HepG2 (cell line): Measurements from ENCODE around the gene ELF1. TPM values are rescaled to one million over a fixed set of nuclear protein-coding genes. Genes with fewer than 3 reads are reported as not detected.

Experiments
- AHR ChIP-seq: IDR thresholded peaks from 2 replicates; pipeline ENCODE4 v1.6.1; 2018; ENCODE audit warnings: missing genetic modification reagents, missing compliant biosample characterization
- BCL6 ChIP-seq: IDR thresholded peaks from 2 replicates; pipeline ENCODE4 v1.6.1; 2016; ENCODE audit warnings: missing genetic modification reagents, missing compliant biosample characterization
- FOXM1 ChIP-seq: sonication (generic); formaldehyde crosslinking; IDR thresholded peaks from 2 replicates; pipeline ENCODE4 v1.5.0; 2020; ENCODE audit warnings: missing genetic modification reagents
- GPN1 ChIP-seq: sonication (generic); formaldehyde crosslinking; IDR thresholded peaks from 2 replicates; pipeline ENCODE4 v1.5.1; 2020; ENCODE audit warnings: missing genetic modification reagents, borderline replicate concordance
- HMGA1 ChIP-seq: sonication (generic); formaldehyde crosslinking; conservative IDR thresholded peaks from 2 replicates; pipeline ENCODE4 v1.4.0; 2020; ENCODE audit warnings: missing genetic modification reagents
- HOXD1 ChIP-seq: sonication (generic); formaldehyde crosslinking; IDR thresholded peaks from 2 replicates; pipeline ENCODE4 v1.5.0; 2020; ENCODE audit warnings: missing genetic modification reagents
- IRF2 ChIP-seq: IDR thresholded peaks from 2 replicates; pipeline ENCODE4 v1.6.1; 2018; ENCODE audit warnings: missing genetic modification reagents, missing compliant biosample characterization
- KAT8 ChIP-seq: IDR thresholded peaks from 2 replicates; pipeline ENCODE4 v1.6.1; 2016; ENCODE audit warnings: missing genetic modification reagents, missing compliant biosample characterization
- KDM6A ChIP-seq: IDR thresholded peaks from 2 replicates; pipeline ENCODE4 v1.6.1; 2016; ENCODE audit warnings: low read depth
- MBNL3 ChIP-seq: fragments of 250-450 bp; sonication (Bioruptor Pico); conservative IDR thresholded peaks from 2 replicates; pipeline ENCODE4 v1.8.0; 2022; ENCODE audit warnings: mild to moderate bottlenecking, inconsistent platforms
- MIER2 ChIP-seq: IDR thresholded peaks from 2 replicates; pipeline ENCODE4 v1.6.1; 2016; ENCODE audit warnings: missing biosample characterization, missing genetic modification reagents
- MIER3 ChIP-seq: IDR thresholded peaks from 2 replicates; pipeline ENCODE4 v1.6.1; 2016; ENCODE audit warnings: missing compliant biosample characterization, borderline replicate concordance
- MXD4 ChIP-seq: IDR thresholded peaks from 2 replicates; pipeline ENCODE4 v1.6.1; 2016; ENCODE audit warnings: mild to moderate bottlenecking, missing biosample characterization, missing genetic modification reagents
- NR2F6 ChIP-seq, 2 experiments: IDR thresholded peaks; 2 replicates each; pipeline ENCODE4 v1.6.1; 2016; ENCODE audit warnings: antibody characterized with exemption in 1 of 2, mild to moderate bottlenecking in 1 of 2
- PHF5A ChIP-seq: IDR thresholded peaks from one replicate; pipeline ENCODE4 v1.6.1; 2018; ENCODE audit warnings: low read depth, missing genetic modification reagents; ENCODE audit not compliant: unreplicated experiment
- RAD21 ChIP-seq: fragments of 450-650 bp; formaldehyde crosslinking; IDR thresholded peaks from 2 replicates; pipeline ENCODE4 v1.5.0; 2020; ENCODE audit warnings: mild to moderate bottlenecking
- RFX5 ChIP-seq: IDR thresholded peaks from 2 replicates; pipeline ENCODE4 v1.6.1; 2011; ENCODE audit warnings: low read depth, low read length, improper control_type of control experiment
- RXRA ChIP-seq: sonication (generic); formaldehyde crosslinking; IDR thresholded peaks from 2 replicates; pipeline ENCODE4 v1.5.1; 2020; ENCODE audit warnings: missing genetic modification reagents
- SP5 ChIP-seq: IDR thresholded peaks from 2 replicates; pipeline ENCODE4 v1.6.1; 2016; ENCODE audit warnings: low read depth, borderline replicate concordance
- SRSF9 ChIP-seq: fragments of 200-400 bp; formaldehyde crosslinking; IDR thresholded peaks from 2 replicates; pipeline ENCODE4 v1.6.1; 2018; ENCODE audit warnings: borderline replicate concordance, mild to moderate bottlenecking, low read depth, low read length; ENCODE audit not compliant: insufficient read depth, poor library complexity, severe bottlenecking
- ZBTB1 ChIP-seq: sonication (generic); formaldehyde crosslinking; IDR thresholded peaks from 2 replicates; pipeline ENCODE4 v1.4.0; 2020; ENCODE audit warnings: missing genetic modification reagents, borderline replicate concordance
- ZBTB3 ChIP-seq: sonication (generic); formaldehyde crosslinking; IDR thresholded peaks from 2 replicates; pipeline ENCODE4 v1.4.0; 2020; ENCODE audit warnings: low read depth, mild to moderate bottlenecking, moderate library complexity, missing genetic modification reagents, borderline replicate concordance
- ZFP36L2 ChIP-seq: sonication (generic); formaldehyde crosslinking; IDR thresholded peaks from 2 replicates; pipeline ENCODE4 v1.4.0; 2020; ENCODE audit warnings: missing genetic modification reagents
- ZNF160 ChIP-seq: sonication (generic); formaldehyde crosslinking; IDR thresholded peaks from 2 replicates; pipeline ENCODE4 v1.8.0; 2022; ENCODE audit warnings: mild to moderate bottlenecking, inconsistent platforms, missing genetic modification reagents
- ZNF331 ChIP-seq: sonication (generic); formaldehyde crosslinking; IDR thresholded peaks from 2 replicates; pipeline ENCODE4 v1.4.0; 2020; ENCODE audit warnings: missing genetic modification reagents
- polyA plus RNA-seq, 8 experiments: library from polyadenylated mRNA; depleted of rRNA in 3 of 8; stranded (reverse) in 7 of 8; unstranded in 1 of 8; fragments of >200 nt; fragmentation: Illumina TruSeq in 4 of 8; extraction: Trizol in 4 of 8; gene quantifications; 2 replicates each; pipeline versions ENCODE4 v1.2.1 to v1.2.3, GENCODE V29; 2011 to 2016; ENCODE audit warnings: low read depth in 4 of 8, missing spikeins in 1 of 8, mixed read lengths in 1 of 8; ENCODE audit not compliant: insufficient read depth in 1 of 8
- total RNA-seq, 5 experiments: library from RNA; depleted of rRNA; stranded (reverse); fragments of >200 nt; fragmentation: Illumina TruSeq; extraction: Trizol; gene quantifications; 2 replicates each; pipeline ENCODE4 v1.2.3, GENCODE V29; 2016; ENCODE audit warnings: low read depth in 1 of 5
- TF ChIP-seq, protein P1 (sequence below): sonication (generic); formaldehyde crosslinking; IDR thresholded peaks from 2 replicates; pipeline ENCODE4 v1.8.1; 2023; ENCODE audit warnings: mild to moderate bottlenecking, missing genetic modification reagents
- TF ChIP-seq, protein P2 (sequence below): IDR thresholded peaks from 2 replicates; pipeline ENCODE4 v1.6.1; 2016; ENCODE audit warnings: missing compliant biosample characterization, missing genetic modification reagents, borderline replicate concordance
- TF ChIP-seq, protein P3 (sequence below): sonication (generic); formaldehyde crosslinking; IDR thresholded peaks from 2 replicates; pipeline ENCODE4 v1.5.0; 2020; ENCODE audit warnings: mild to moderate bottlenecking, missing genetic modification reagents

ELF1 gene
- total and polyA plus RNA-seq, 2 of the 13 experiments (the other 11 are each of a cell fraction or from before 2014, with no cell fraction given), result 24.6 to 71.5 TPM

DNA sequence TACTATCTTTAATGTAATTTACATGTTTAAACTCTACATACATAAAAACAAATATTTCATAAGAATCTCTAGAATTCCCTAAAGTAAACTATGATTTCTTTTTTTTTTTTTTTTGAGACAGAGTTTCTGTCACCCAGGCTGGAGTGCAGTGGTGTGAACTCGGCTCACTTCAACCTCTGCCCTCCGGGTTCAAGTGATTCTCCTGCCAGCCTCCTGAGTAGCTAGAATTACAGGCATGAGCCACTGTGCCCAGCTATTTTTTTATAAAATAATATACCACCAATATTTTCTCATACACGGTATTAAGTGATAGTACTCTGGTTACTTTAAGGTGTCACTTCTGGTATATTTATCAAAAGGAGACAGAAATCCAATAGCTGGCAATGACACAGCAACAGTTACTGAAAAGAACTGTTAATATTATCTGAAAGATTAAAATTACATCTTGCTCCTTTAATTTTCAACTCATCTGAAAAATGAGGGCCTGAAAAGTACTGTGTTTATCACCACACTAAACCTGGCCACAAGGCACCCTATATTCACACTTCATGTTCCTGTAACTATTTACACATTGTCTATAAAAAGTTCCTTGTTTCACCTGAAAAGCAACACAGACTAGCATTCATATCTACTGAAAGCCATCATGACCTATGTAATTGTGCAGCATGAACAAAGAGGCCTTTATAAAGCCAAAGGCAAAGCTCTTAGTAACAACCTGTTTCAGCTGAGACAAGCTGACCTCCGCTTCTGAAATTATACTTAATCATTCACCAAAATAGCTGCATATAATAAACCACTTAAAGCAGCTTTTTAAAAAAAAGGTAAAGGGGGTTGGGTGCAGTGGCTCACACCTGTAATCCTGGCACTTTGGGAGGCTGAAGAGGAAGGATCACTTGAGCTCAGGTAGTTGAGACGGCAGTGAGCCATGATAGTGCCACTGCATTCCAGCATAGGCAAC, 123.6 kb downstream of the ELF1 start (continued):
- TF ChIP-seq MXD4 (no peak), AHR (CRISPR knock-in tag) (no peak), BCL6 (CRISPR knock-in tag) (peak; percentile 73), NR2F6 (IDR thresholded peaks at IDR 0.05) (peak; percentile 45), NR2F6 (CRISPR knock-in tag; IDR thresholded peaks at IDR 0.05) (peak; percentile 53), MIER3 (CRISPR knock-in tag) (no peak), GPN1 (CRISPR knock-in tag) (no peak), KDM6A (no peak), ZNF160 (CRISPR knock-in tag) (no peak), ZFP36L2 (CRISPR knock-in tag) (no peak), HOXD1 (CRISPR knock-in tag) (no peak), RXRA (no peak), MBNL3 (CRISPR knock-in tag) (no peak), ZNF331 (CRISPR knock-in tag) (no peak), RFX5 (no peak), ZBTB3 (CRISPR knock-in tag) (no peak), RAD21 (no peak), SP5 (no peak), PHF5A (CRISPR knock-in tag) (no peak), SRSF9 (no peak), IRF2 (no peak), FOXM1 (CRISPR knock-in tag) (no peak), MIER2 (CRISPR knock-in tag) (no peak), KAT8 (CRISPR knock-in tag) (no peak), ZBTB1 (CRISPR knock-in tag) (no peak), HMGA1 (CRISPR knock-in tag) (no peak)
- TF ChIP-seq, protein P1, sequence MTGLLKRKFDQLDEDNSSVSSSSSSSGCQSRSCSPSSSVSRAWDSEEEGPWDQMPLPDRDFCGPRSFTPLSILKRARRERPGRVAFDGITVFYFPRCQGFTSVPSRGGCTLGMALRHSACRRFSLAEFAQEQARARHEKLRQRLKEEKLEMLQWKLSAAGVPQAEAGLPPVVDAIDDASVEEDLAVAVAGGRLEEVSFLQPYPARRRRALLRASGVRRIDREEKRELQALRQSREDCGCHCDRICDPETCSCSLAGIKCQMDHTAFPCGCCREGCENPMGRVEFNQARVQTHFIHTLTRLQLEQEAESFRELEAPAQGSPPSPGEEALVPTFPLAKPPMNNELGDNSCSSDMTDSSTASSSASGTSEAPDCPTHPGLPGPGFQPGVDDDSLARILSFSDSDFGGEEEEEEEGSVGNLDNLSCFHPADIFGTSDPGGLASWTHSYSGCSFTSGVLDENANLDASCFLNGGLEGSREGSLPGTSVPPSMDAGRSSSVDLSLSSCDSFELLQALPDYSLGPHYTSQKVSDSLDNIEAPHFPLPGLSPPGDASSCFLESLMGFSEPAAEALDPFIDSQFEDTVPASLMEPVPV (CRISPR knock-in tag), result no peak
- TF ChIP-seq, protein P2, sequence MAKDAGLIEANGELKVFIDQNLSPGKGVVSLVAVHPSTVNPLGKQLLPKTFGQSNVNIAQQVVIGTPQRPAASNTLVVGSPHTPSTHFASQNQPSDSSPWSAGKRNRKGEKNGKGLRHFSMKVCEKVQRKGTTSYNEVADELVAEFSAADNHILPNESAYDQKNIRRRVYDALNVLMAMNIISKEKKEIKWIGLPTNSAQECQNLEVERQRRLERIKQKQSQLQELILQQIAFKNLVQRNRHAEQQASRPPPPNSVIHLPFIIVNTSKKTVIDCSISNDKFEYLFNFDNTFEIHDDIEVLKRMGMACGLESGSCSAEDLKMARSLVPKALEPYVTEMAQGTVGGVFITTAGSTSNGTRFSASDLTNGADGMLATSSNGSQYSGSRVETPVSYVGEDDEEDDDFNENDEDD, result no peak
- TF ChIP-seq, protein P3, sequence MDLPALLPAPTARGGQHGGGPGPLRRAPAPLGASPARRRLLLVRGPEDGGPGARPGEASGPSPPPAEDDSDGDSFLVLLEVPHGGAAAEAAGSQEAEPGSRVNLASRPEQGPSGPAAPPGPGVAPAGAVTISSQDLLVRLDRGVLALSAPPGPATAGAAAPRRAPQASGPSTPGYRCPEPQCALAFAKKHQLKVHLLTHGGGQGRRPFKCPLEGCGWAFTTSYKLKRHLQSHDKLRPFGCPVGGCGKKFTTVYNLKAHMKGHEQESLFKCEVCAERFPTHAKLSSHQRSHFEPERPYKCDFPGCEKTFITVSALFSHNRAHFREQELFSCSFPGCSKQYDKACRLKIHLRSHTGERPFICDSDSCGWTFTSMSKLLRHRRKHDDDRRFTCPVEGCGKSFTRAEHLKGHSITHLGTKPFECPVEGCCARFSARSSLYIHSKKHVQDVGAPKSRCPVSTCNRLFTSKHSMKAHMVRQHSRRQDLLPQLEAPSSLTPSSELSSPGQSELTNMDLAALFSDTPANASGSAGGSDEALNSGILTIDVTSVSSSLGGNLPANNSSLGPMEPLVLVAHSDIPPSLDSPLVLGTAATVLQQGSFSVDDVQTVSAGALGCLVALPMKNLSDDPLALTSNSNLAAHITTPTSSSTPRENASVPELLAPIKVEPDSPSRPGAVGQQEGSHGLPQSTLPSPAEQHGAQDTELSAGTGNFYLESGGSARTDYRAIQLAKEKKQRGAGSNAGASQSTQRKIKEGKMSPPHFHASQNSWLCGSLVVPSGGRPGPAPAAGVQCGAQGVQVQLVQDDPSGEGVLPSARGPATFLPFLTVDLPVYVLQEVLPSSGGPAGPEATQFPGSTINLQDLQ (CRISPR knock-in tag), result no peak
